Upper lobe of left lung (tissue), 6 donors: ENCODE measurements around the gene PLCD4. TPM values are rescaled to one million over a fixed set of nuclear protein-coding genes. Genes with fewer than 3 reads are reported as not detected.

Experiments used
- ATAC-seq, 2 donors: fragments of 200-7000 bp; cut with Tn5 transposase; one replicate each; pipeline ENCODE4 v1.9.1; 2022; ENCODE audit warnings: mild to moderate bottlenecking in 2 of 2, moderate library complexity in 2 of 2; ENCODE audit not compliant: low FRiP score in 2 of 2
- DNase-seq, 2 donors: peaks; one replicate each; pipeline ENCODE4 v3.0.0-alpha.2; 2019 to 2020
- H3K27ac ChIP-seq, 4 donors: fragments of 200-600 bp; sonication (generic); one replicate each; pipeline ENCODE4 v1.5.1; 2016 to 2019
- H3K27me3 ChIP-seq, 4 donors: fragments of 200-600 bp; sonication (generic); one replicate each; pipeline ENCODE4 v1.5.1; 2017 to 2019
- H3K36me3 ChIP-seq, 4 donors: fragments of 200-600 bp; sonication (generic); one replicate each; pipeline ENCODE4 v1.5.1; 2016 to 2019
- H3K4me1 ChIP-seq, 4 donors: fragments of 200-600 bp; sonication (generic); one replicate each; pipeline ENCODE4 v1.5.1; 2018 to 2019
- H3K4me3 ChIP-seq, 4 donors: fragments of 200-600 bp; sonication (generic); one replicate each; pipeline ENCODE4 v1.5.1; 2017 to 2019; ENCODE audit warnings: mild to moderate bottlenecking in 2 of 4, moderate library complexity in 1 of 4
- H3K9me3 ChIP-seq, 4 donors: fragments of 200-600 bp; sonication (generic); one replicate each; pipeline ENCODE4 v1.5.1; 2018 to 2019
- EP300 ChIP-seq, 4 donors: sonication (generic); formaldehyde crosslinking; IDR thresholded peaks; one replicate each; pipeline ENCODE4 v1.5.1; 2017; ENCODE audit warnings: antibody characterized with exemption in 4 of 4, control low read depth in 2 of 4
- POLR2A ChIP-seq, 4 donors: fragments of 450-650 bp; IDR thresholded peaks; one replicate each; pipeline ENCODE4 v1.5.1; 2016 to 2017; ENCODE audit warnings: antibody characterized with exemption in 4 of 4, mild to moderate bottlenecking in 2 of 4
- POLR2AphosphoS5 ChIP-seq, 2 donors: sonication (generic); formaldehyde crosslinking; IDR thresholded peaks; one replicate each; pipeline ENCODE4 v1.5.1; 2017; ENCODE audit warnings: antibody characterized with exemption in 2 of 2
- WGBS, 2 donors: methylation state at CpG; one replicate each; pipeline ENCODE4 v1.1.5; 2017 to 2018; 5-methylcytosine and 5-hydroxymethylcytosine counted together
- total RNA-seq, 6 donors: library from RNA; depleted of rRNA in 4 of 6; stranded (reverse); fragments of >200 nt in 4 of 6; gene quantifications; one replicate each; pipeline versions ENCODE4 v1.1.0 to v1.2.1, GENCODE V29; 2016 to 2021
- TF ChIP-seq, protein P1 (sequence below), 6 experiments: fragments of 450-650 bp in 4 of 6; fragments of 200-600 bp in 2 of 6; sonication (generic) in 2 of 6; IDR thresholded peaks; one replicate each; pipeline ENCODE4 v1.5.1; 2016 to 2019; ENCODE audit warnings: antibody characterized with exemption in 6 of 6
- donor health status: DM: no; HTN: no; CAD: no; lungs with moderate emphysema.
- donor health status: DM: no; HTN: yes; CAD: no; lungs with severe emphysema.

The PLCD4 gene
- total RNA-seq, 6 donors from 2014 or later = 0.30 to 0.98 (median 0.37) TPM; not detected in 2

DNA sequence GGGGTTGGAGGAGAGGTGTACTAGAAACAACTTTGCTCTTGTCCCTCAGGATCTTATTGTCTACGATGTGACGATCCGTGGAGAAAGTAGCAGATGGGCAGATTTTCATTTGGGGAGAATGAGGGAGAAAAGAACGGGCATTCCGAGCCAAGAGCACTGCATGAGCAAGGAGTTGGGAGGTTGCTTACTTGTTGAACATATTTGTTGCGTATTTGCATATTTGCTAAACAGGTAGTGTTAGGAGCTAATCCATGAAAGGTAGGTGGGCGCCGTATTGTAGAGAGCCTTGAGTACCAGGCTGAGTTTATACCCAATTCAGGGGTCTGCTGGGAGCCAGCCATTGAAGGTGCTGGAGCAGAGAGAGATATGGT, 52.3 kb downstream of the PLCD4 start:
- peaks cover 28 to 57% (median 46%) of the 10 kb centered on the region in 4 donors for H3K36me3 ChIP-seq
- no peaks in the 10 kb centered on the region for H3K9me3 ChIP-seq
- no peaks in the 10 kb centered on the region for H3K27me3 ChIP-seq
- peaks cover 12 to 22% (median 18%) of the 10 kb centered on the region in 4 donors for H3K4me1 ChIP-seq
- WGBS, 2 donors = 14 to 18% methylated on average over 8 of the region's 8 CpGs
- TF ChIP-seq, protein P1, sequence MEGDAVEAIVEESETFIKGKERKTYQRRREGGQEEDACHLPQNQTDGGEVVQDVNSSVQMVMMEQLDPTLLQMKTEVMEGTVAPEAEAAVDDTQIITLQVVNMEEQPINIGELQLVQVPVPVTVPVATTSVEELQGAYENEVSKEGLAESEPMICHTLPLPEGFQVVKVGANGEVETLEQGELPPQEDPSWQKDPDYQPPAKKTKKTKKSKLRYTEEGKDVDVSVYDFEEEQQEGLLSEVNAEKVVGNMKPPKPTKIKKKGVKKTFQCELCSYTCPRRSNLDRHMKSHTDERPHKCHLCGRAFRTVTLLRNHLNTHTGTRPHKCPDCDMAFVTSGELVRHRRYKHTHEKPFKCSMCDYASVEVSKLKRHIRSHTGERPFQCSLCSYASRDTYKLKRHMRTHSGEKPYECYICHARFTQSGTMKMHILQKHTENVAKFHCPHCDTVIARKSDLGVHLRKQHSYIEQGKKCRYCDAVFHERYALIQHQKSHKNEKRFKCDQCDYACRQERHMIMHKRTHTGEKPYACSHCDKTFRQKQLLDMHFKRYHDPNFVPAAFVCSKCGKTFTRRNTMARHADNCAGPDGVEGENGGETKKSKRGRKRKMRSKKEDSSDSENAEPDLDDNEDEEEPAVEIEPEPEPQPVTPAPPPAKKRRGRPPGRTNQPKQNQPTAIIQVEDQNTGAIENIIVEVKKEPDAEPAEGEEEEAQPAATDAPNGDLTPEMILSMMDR (IDR thresholded peaks at IDR 0.05) = no peak
- no peak for TF ChIP-seq EP300 (IDR thresholded peaks at IDR 0.05)
- TF ChIP-seq POLR2AphosphoS5 (IDR thresholded peaks at IDR 0.05) = no peak
- no peak for TF ChIP-seq POLR2A (IDR thresholded peaks at IDR 0.05)
- peak overlapping the region; percentile 62 to 86 (median 78) for H3K4me3 ChIP-seq
- peak overlapping the region; percentile 58 to 81 (median 76) for H3K27ac ChIP-seq
- ATAC-seq (no peak), DNase-seq (no peak)

DNA sequence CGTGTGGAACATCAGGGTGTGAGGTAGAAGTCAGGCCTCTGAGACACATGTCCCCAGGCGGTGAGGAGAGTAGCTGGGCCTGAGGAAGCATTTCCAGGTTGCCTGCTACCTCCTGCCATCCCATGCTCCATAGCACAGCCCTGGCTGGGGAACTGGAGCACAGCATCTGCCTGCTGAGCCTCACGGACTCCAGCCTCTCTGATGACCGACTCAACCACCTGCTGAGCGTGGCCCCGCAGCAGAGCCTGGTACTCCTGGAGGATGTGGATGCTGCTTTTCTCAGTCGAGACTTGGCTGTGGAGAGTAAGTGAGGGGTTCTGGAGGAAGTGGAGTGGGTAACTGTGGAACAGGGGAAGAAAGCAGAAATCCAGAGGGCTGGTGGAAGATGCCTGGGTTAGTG, 54.7 kb downstream of the PLCD4 start:
- WGBS, 2 donors = 93 to 94% methylated on average over 7 of the region's 7 CpGs
- TF ChIP-seq EP300 (IDR thresholded peaks at IDR 0.05) = no peak
- no peak for TF ChIP-seq POLR2AphosphoS5 (IDR thresholded peaks at IDR 0.05)
- H3K27ac ChIP-seq = no peak overlapping the region
- no peaks in the 10 kb centered on the region for H3K9me3 ChIP-seq
- H3K4me3 ChIP-seq = no peak overlapping the region
- peaks cover 36 to 62% (median 54%) of the 10 kb centered on the region in 4 donors for H3K36me3 ChIP-seq
- H3K4me1 ChIP-seq = peaks cover 12 to 22% (median 18%) of the 10 kb centered on the region in 4 donors
- no peak for ATAC-seq
- H3K27me3 ChIP-seq = no peaks in the 10 kb centered on the region
- DNase-seq = no peak

DNA sequence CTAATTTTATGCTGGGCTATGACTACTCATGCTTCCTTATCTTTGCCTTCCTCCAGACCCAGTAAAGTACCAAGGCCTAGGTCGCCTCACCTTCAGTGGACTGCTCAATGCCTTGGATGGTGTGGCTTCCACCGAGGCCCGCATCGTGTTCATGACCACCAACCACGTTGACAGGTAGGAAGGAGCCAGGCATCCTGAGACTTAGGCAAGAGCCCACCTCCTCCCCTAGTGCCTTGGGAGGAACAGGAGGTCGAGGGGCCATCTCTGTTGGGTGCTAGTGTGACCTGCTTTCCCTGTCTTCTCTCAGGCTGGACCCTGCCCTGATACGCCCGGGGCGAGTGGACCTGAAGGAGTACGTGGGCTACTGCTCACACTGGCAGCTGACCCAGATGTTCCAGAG, 55.1 kb downstream of the PLCD4 start:
- no peak for DNase-seq
- Histone ChIP-seq H3K36me3 (peaks cover 41 to 64% (median 59%) of the 10 kb centered on the region in 4 donors), H3K9me3 (no peaks in the 10 kb centered on the region), H3K4me1 (peaks cover 12 to 21% (median 18%) of the 10 kb centered on the region in 4 donors), H3K27me3 (no peaks in the 10 kb centered on the region), H3K4me3 (no peak overlapping the region), H3K27ac (no peak overlapping the region)
- no peak for TF ChIP-seq EP300 (IDR thresholded peaks at IDR 0.05)
- TF ChIP-seq POLR2AphosphoS5 (IDR thresholded peaks at IDR 0.05) = no peak
- TF ChIP-seq POLR2A (IDR thresholded peaks at IDR 0.05) = no peak
- TF ChIP-seq, protein P1 (IDR thresholded peaks at IDR 0.05) = no peak
- 83 to 94% methylated on average over 1 to 10 of the region's 10 CpGs for WGBS, 2 donors
- ATAC-seq = no peak

DNA sequence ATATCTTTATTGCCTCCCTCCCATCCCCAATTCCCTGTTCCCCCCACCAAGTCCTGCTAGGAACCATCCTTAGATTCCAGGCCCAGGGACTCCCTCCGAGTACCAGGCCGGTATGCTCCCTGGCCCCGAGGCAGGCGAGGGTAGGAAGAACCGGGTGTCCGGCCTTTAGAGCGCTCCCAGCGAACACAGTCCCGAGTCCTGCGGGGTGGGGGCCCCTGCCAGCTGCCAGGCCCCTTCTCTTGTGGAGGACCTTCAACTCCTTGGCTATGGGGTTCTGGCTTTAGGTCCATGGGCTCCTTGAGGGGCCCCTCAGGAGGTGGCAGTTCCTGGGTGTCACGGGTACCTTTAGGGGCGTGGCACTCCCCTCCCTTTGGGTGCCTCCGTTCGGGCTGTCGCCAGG, 56.2 kb downstream of the PLCD4 start:
- peaks cover 41 to 74% (median 65%) of the 10 kb centered on the region in 4 donors for H3K36me3 ChIP-seq
- DNase-seq = peak in 1 of 2 donors; percentile 56
- no peak overlapping the region for H3K4me3 ChIP-seq
- H3K9me3 ChIP-seq = no peaks in the 10 kb centered on the region
- ATAC-seq = no peak
- H3K27ac ChIP-seq = no peak overlapping the region
- 96 to 97% methylated on average over 11 to 15 of the region's 15 CpGs for WGBS, 2 donors
- no peak for TF ChIP-seq POLR2A (IDR thresholded peaks at IDR 0.05)
- TF ChIP-seq, protein P1 (IDR thresholded peaks at IDR 0.05) = no peak
- no peak for TF ChIP-seq POLR2AphosphoS5 (IDR thresholded peaks at IDR 0.05)
- TF ChIP-seq EP300 (IDR thresholded peaks at IDR 0.05) = no peak
- no peaks in the 10 kb centered on the region for H3K27me3 ChIP-seq
- H3K4me1 ChIP-seq = peaks cover 6 to 10% (median 8%) of the 10 kb centered on the region in 4 donors

DNA sequence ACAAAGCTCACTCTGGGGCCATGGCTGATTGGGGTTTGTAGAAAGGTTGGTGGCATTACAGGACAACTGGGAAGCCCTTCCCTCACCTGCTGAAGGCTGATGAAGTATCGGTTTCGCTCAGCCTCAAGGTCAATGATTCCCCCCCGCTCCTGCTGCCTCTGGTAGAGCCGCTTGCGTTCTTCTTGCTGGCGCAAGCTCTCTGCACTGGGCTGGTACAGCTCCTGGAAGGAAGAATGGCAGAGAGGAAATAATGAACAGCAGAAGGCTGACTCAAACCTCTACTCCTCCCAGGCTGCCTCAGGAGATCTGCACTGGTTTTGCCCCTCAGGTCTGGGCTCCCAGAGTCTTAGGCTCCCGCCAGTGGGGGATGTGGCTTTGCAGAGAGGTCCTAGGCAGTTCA, 57.0 kb downstream of the PLCD4 start:
- H3K9me3 ChIP-seq = no peaks in the 10 kb centered on the region
- H3K4me1 ChIP-seq = peaks cover 6 to 10% (median 7%) of the 10 kb centered on the region in 4 donors
- H3K36me3 ChIP-seq = peaks cover 41 to 76% (median 65%) of the 10 kb centered on the region in 4 donors
- DNase-seq (no peak), ATAC-seq (no peak)
- TF ChIP-seq EP300 (IDR thresholded peaks at IDR 0.05) (no peak), POLR2AphosphoS5 (IDR thresholded peaks at IDR 0.05) (no peak), POLR2A (IDR thresholded peaks at IDR 0.05) (no peak)
- TF ChIP-seq, protein P1 (IDR thresholded peaks at IDR 0.05) = no peak
- H3K4me3 ChIP-seq = no peak overlapping the region
- 98 to 100% methylated on average over 6 to 7 of the region's 7 CpGs for WGBS, 2 donors
- no peak overlapping the region for H3K27ac ChIP-seq
- H3K27me3 ChIP-seq = no peaks in the 10 kb centered on the region
